GM12801 (cell line): Measurements from ENCODE around the gene ZNF580.

Experiments used
- CTCF ChIP-seq: IDR thresholded peaks from one replicate; pipeline ENCODE4 v1.5.1; 2011; ENCODE audit warnings: control low read depth; ENCODE audit not compliant: insufficient read length; ENCODE audit errors: extremely low read depth

ZNF580 gene

GRCh38 chr19:55686311-55687050 lies 45.7 kb downstream of the ZNF580 start:
- TF ChIP-seq CTCF, result no peak

GRCh38 chr19:55687281-55688201 lies 46.7 kb downstream of the ZNF580 start:
- TF ChIP-seq CTCF, result no peak

- TF ChIP-seq CTCF, result no peak
Measured at GRCh38 chr19:55688422-55689218, 47.8 kb downstream of the ZNF580 start.

- no peak for TF ChIP-seq CTCF
Measured at GRCh38 chr19:55689411-55690108, 48.8 kb downstream of the ZNF580 start.

GRCh38 chr19:55690109-55690768 lies 49.4 kb downstream of the ZNF580 start:
- no peak for TF ChIP-seq CTCF

GRCh38 chr19:55690769-55691545 lies 50.2 kb downstream of the ZNF580 start:
- TF ChIP-seq CTCF, result no peak
